ENCODE measurements around the gene C16orf74. TPM values are rescaled to one million over a fixed set of nuclear protein-coding genes. Genes with fewer than 3 reads are reported as not detected.

Gene C16orf74
- total and polyA plus RNA-seq, 8 donors: 1.3 to 17.5 (median 11.9) TPM

- H3K27me3 ChIP-seq: peaks cover 0 to 13% of the 10 kb centered on the region in 2 donors
- H3K4me1 ChIP-seq: peaks cover 10 to 21% of the 10 kb centered on the region in 2 donors
- intact Hi-C loops (cut with DNase I): no loop called here
- TF ChIP-seq CTCF (IDR thresholded peaks at IDR 0.05): no peak
- H3K36me3 ChIP-seq: no peaks in the 10 kb centered on the region
- DNase-seq (peak in 1 of 4 donors; percentile 26), ATAC-seq (peak; percentile 20)
- H3K9me3 ChIP-seq: no peaks in the 10 kb centered on the region
- H3K4me3 ChIP-seq: peak overlapping the region; percentile 70 to 76
- H3K27ac ChIP-seq: no peak overlapping the region
These were observed 61.5 kb downstream of the C16orf74 start for GRCh38 chr16:85689285-85689949.

- ATAC-seq: peak; percentile 100
- H3K27ac ChIP-seq: no peak within 1 kb of the TSS
- H3K9me3 ChIP-seq: no peaks in the 10 kb centered on the region
- intact Hi-C loops (cut with DNase I): no loop called here
- H3K4me1 ChIP-seq: peaks cover 10 to 21% of the 10 kb centered on the region in 2 donors
- peak within 1 kb of the TSS; percentile 70 to 76 for H3K4me3 ChIP-seq
- no peak for TF ChIP-seq CTCF (IDR thresholded peaks at IDR 0.05)
- peak; percentile 77 to 97 (median 92) for DNase-seq
- no peaks in the 10 kb centered on the region for H3K36me3 ChIP-seq
- H3K27me3 ChIP-seq: peaks cover 0 to 11% of the 10 kb centered on the region in 2 donors
These were observed 62.2 kb downstream of the C16orf74 start, which contains the start of gene GINS2 for GRCh38 chr16:85688586-85689284. TSS of gene GINS2 (minus strand) at chr16:85688954. CDS start at chr16:85688898, 56 bp downstream.

- ATAC-seq (no peak), DNase-seq (no peak)
- Histone ChIP-seq H3K9me3 (no peaks in the 10 kb centered on the region), H3K27ac (no peak overlapping the region), H3K4me1 (peaks cover 10 to 21% of the 10 kb centered on the region in 2 donors), H3K4me3 (peak overlapping the region; percentile 70 to 76), H3K27me3 (peaks cover 0 to 11% of the 10 kb centered on the region in 2 donors), H3K36me3 (no peaks in the 10 kb centered on the region)
- no peak for TF ChIP-seq CTCF (IDR thresholded peaks at IDR 0.05)
- intact Hi-C loops (cut with DNase I): no loop called here
These were observed 63.0 kb downstream of the C16orf74 start for GRCh38 chr16:85687651-85688471.

GRCh38 chr16:85686912-85687591 lies 63.8 kb downstream of the C16orf74 start:
- TF ChIP-seq CTCF (IDR thresholded peaks at IDR 0.05): no peak
- intact Hi-C loops (cut with DNase I): no loop called here
- Histone ChIP-seq H3K27ac (no peak overlapping the region), H3K9me3 (no peaks in the 10 kb centered on the region), H3K4me1 (peaks cover 10 to 21% of the 10 kb centered on the region in 2 donors), H3K27me3 (peaks cover 0 to 11% of the 10 kb centered on the region in 2 donors), H3K36me3 (no peaks in the 10 kb centered on the region), H3K4me3 (no peak overlapping the region)
- ATAC-seq (no peak), DNase-seq (no peak)
